ENCODE results near the gene MCIDAS. TPM values are rescaled to one million over a fixed set of nuclear protein-coding genes. Genes with fewer than 3 reads are reported as not detected.

MCIDAS gene
- total RNA-seq, 1 donor from 2014 or later, result not detected

DNA sequence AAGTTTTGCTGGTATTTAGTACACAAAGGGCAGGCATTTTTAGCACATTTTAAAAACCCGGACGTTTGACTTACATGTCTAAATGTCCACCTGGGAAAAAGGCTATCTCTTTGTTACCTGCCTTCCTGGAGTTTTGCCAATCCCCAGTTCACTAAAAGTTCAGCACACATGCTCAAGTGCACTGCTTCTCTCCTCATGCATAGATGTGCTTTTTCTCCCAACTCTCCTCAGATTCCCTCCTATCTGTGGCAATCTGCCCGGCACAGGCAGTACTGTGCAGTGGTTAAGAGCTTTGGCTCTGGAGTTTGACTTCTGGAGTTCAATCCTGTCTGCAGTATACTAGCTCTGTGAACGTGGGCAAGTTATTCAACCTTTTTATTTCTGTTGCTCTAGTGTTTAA is 14.6 kb upstream of the MCIDAS start:
- Mint-ChIP-seq H3K36me3 (ENCODE audit: low read depth) (no peaks in the 10 kb centered on the region), H3K4me3 (no peak overlapping the region), H3K27ac (ENCODE audit: unreplicated experiment) (no peak overlapping the region), H3K9me3 (peaks cover 4% of the 10 kb centered on the region), H3K4me1 (no peaks in the 10 kb centered on the region), H3K27me3 (ENCODE audit: low read depth) (peaks cover 45% of the 10 kb centered on the region)
- no peak for TF ChIP-seq CTCF (conservative IDR thresholded peaks at IDR 0.05)
- DNase-seq (ENCODE audit: low read depth, low spot score), result no peak

GRCh38 chr5:55236800-55237199 is 9.7 kb upstream of the MCIDAS start:
- H3K27me3 Mint-ChIP-seq (ENCODE audit: low read depth), result peaks cover 79% of the 10 kb centered on the region
- peaks cover 18% of the 10 kb centered on the region for H3K4me1 Mint-ChIP-seq
- H3K9me3 Mint-ChIP-seq, result no peaks in the 10 kb centered on the region
- no peak for TF ChIP-seq CTCF (conservative IDR thresholded peaks at IDR 0.05)
- H3K27ac Mint-ChIP-seq (ENCODE audit: unreplicated experiment), result no peak overlapping the region
- H3K36me3 Mint-ChIP-seq (ENCODE audit: low read depth), result no peaks in the 10 kb centered on the region
- peak overlapping the region; percentile 60 for H3K4me3 Mint-ChIP-seq
- no peak for DNase-seq (ENCODE audit: low read depth, low spot score)

DNA sequence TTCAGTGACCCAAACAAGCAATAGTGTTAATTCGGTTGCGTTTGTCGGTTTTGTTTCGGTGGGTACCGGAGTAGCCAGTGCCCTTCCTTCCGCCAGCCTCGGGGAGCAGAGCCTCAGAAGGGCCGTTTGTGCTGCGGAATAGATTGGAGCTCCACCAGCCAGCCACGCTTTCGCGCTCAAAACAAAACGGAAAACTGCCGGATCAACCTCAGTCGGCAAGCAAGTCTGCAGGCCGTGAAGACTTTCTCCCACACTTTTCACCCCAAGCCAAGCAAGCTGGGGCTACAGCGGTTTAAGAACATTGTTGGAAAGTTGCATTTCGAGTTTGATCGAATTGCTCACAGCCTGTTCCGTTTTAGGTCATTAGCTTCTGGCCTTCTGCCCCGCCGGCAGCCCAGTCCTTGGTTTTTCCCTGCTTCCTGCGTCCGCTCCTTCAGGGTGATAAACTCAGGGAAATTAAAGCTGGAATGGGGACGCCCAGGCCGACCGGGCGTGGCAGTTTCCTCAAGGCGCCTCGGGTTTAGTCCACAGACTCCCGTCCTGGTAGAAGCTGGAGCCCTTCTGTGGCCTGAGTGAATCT is 7.1 kb upstream of the MCIDAS start:
- Mint-ChIP-seq H3K4me1 (peaks cover 22% of the 10 kb centered on the region), H3K9me3 (no peaks in the 10 kb centered on the region)
- DNase-seq (ENCODE audit: low read depth, low spot score), result peak; percentile 24

DNA sequence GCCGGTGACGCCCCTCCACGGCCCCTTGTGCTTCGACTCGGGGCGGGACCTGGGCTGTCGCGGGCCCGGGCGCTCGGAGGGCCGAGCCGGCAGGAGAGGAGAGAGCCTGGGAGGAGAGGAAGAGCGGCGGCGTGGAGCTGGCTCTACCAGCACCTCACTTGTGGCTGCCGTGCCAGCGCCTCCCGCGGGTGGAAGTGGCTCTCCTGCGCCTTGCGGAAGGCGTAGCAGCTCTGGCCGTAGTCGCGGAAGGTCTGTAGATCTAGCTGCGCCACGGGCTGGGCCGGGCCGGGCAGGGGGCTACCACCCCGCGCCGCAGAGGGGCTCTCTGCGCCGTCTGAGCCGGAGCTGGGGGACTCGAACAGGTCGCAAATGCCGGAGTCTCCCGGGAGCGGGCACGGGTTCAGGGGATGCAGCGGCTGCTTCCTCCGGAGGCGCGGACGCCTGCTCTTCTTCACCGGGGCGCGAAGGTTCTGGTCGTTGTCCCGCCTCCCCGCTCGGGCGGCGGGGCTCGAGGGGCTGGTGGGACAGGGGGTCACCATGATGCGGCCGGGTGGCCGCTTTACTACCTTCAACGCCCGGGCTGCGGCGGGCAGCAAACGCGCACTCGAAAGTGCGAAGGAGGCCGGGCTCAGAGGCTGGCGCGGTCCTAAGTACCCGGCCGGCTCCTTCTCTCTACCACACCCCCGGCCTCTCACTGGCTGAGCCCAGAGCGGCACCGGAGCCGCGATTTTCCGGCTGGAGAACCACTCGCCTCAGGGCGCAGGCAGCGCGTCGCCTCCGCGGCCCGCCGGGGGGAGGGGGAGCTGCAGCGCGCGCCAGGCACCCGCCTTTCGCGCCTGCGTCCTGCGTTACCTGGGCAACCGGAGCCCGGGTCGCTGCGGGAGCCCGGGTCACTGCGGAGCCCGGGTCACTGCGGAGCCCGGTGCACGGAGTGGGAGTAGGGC is 6.1 kb upstream of the MCIDAS start, which contains the start of gene CCNO:
Gene CCNO, minus strand, starts transcription at position 624 of the 944 bp plus-strand sequence. Its CDS starts 85 bp downstream, at position 539.
- no peaks in the 10 kb centered on the region for H3K9me3 Mint-ChIP-seq
- H3K4me1 Mint-ChIP-seq, result peaks cover 22% of the 10 kb centered on the region
- H3K4me3 Mint-ChIP-seq, result peak within 1 kb of the TSS; percentile 96
- peak within 1 kb of the TSS; percentile 81 for H3K27ac Mint-ChIP-seq (ENCODE audit: unreplicated experiment)
- H3K27me3 Mint-ChIP-seq (ENCODE audit: low read depth), result peaks cover 92% of the 10 kb centered on the region
- TF ChIP-seq CTCF (conservative IDR thresholded peaks at IDR 0.05), result peak; percentile 38
- DNase-seq (ENCODE audit: low read depth, low spot score), result peak; percentile 68
- no peaks in the 10 kb centered on the region for H3K36me3 Mint-ChIP-seq (ENCODE audit: low read depth)

More for the DNA sequence above, 7.1 kb upstream of the MCIDAS start:
- Mint-ChIP-seq H3K27me3 (ENCODE audit: low read depth) (peaks cover 90% of the 10 kb centered on the region), H3K27ac (ENCODE audit: unreplicated experiment) (no peak overlapping the region), H3K4me3 (peak overlapping the region; percentile 96), H3K36me3 (ENCODE audit: low read depth) (no peaks in the 10 kb centered on the region)
- no peak for TF ChIP-seq CTCF (conservative IDR thresholded peaks at IDR 0.05)

DNA sequence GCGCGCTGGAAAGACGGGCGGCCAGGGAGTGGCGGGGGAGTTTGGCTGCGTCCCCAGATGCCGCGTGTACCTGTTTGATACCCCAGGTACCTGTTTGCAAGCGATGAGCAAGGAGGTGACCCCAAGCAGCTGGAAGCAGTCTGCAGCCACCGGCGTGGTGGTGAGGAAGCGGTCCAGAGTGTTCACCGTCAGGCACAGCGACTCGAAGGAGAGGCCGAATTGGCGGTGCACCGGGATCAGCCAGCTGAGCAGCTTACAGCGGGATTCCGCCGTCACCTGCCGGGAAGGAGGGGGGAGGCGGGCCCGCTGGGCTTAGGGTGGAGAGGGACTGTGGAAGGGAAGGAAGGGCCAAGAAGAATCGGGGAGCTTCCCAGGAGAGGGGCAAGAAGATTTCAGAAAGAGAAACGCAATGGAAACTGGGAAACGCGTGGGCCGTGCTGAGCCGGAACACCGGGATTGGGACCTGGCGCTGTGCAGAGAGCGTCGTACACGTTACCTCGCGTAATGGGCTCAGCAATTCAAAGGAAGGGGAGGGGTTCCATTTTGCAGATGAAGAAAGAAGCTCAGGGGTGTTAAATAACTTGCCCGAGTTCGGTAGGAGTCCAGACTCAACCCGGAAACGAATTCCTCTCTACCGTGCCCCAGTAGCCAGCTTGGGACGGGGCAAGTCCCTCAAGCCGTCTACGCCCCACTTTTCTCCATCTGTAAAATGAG is 5.3 kb upstream of the MCIDAS start:
- no peaks in the 10 kb centered on the region for H3K9me3 Mint-ChIP-seq
- H3K4me3 Mint-ChIP-seq, result peak overlapping the region; percentile 92
- TF ChIP-seq CTCF (conservative IDR thresholded peaks at IDR 0.05), result no peak
- peak overlapping the region; percentile 81 for H3K27ac Mint-ChIP-seq (ENCODE audit: unreplicated experiment)
- peaks cover 28% of the 10 kb centered on the region for H3K4me1 Mint-ChIP-seq
- peak; percentile 16 for DNase-seq (ENCODE audit: low read depth, low spot score)
- H3K27me3 Mint-ChIP-seq (ENCODE audit: low read depth), result peaks cover 92% of the 10 kb centered on the region
- H3K36me3 Mint-ChIP-seq (ENCODE audit: low read depth), result no peaks in the 10 kb centered on the region
